T-cell (primary cell): ENCODE results near the gene SH2D3C. TPM values are rescaled to one million over a fixed set of nuclear protein-coding genes. Genes with fewer than 3 reads are reported as not detected.

Source experiments
- ATAC-seq, 4 experiments: fragments of 200-7000 bp in 3 of 4; fragments of 150-1000 bp in 1 of 4; cut with Tn5 transposase; replicated peaks in 1 of 4; 1 replicate in 3 of 4; 2 replicates in 1 of 4; pipeline ENCODE4 v1.10.0; 2021; ENCODE audit warnings: moderate library complexity in 3 of 4, mild to moderate bottlenecking in 2 of 4, moderate number of reproducible peaks in 1 of 4
- CTCF ChIA-PET, 2 donors: fragments of 300-600 bp; sonication (Branson Sonifier 250); formaldehyde crosslinking; loops; one replicate each; lab custom pipeline; 2022; ENCODE audit warnings: antibody characterized with exemption in 2 of 2; lab: Charles Lee
- POLR2A ChIA-PET, 2 donors: fragments of 300-600 bp; sonication (Branson Sonifier 250); formaldehyde crosslinking; loops; one replicate each; lab custom pipeline; 2022; ENCODE audit warnings: antibody characterized with exemption in 2 of 2; lab: Charles Lee
- DNase-seq, 35 experiments: peaks; one replicate each; pipeline versions ENCODE4 v3.0.0 to v3.0.0-alpha.2; 2013 to 2023
- H3K27ac ChIP-seq: one replicate; pipeline ENCODE4 v1.5.1; 2013; ENCODE audit warnings: low read length
- H3K27me3 ChIP-seq, 2 experiments: replicated peaks in 1 of 2; 1 replicate in 1 of 2; 2 replicates in 1 of 2; pipeline versions ENCODE4 v1.6.1 to v1.7.0; 2013; ENCODE audit warnings: low read length in 1 of 2, mixed read lengths in 1 of 2; ENCODE audit not compliant: control insufficient read depth in 2 of 2, insufficient read depth in 2 of 2; ENCODE audit errors: extremely low read depth in 1 of 2
- H3K36me3 ChIP-seq, 2 donors: 1 replicate in 1 of 2; 2 replicates in 1 of 2; pipeline versions ENCODE4 v1.6.1 to v1.7.0; 2013; ENCODE audit warnings: low read length in 1 of 2; ENCODE audit not compliant: control insufficient read depth in 2 of 2, insufficient read depth in 1 of 2; ENCODE audit errors: extremely low read depth in 1 of 2
- H3K4me1 ChIP-seq, 2 experiments: 1 replicate in 1 of 2; 2 replicates in 1 of 2; pipeline versions ENCODE4 v1.6.1 to v1.7.0; 2013; ENCODE audit warnings: low read length in 2 of 2, mixed read lengths in 1 of 2; ENCODE audit not compliant: insufficient read depth in 2 of 2, control insufficient read depth in 1 of 2; ENCODE audit errors: extremely low read depth in 1 of 2
- H3K4me3 ChIP-seq, 2 donors: 1 replicate in 1 of 2; 2 replicates in 1 of 2; pipeline versions ENCODE4 v1.5.1 to v1.7.0; 2013; ENCODE audit warnings: mild to moderate bottlenecking in 2 of 2, low read length in 1 of 2, moderate library complexity in 1 of 2; ENCODE audit not compliant: control insufficient read depth in 1 of 2; ENCODE audit errors: extremely low read depth in 1 of 2
- H3K9me3 ChIP-seq: 2 replicates; pipeline ENCODE4 v1.7.0; 2013
- H3K27ac Mint-ChIP-seq, 2 donors: one replicate each; pipeline ENCODE4 v1.8.0; 2020 to 2021; ENCODE audit warnings: mild to moderate bottlenecking in 2 of 2, mixed read lengths in 2 of 2
- H3K27me3 Mint-ChIP-seq, 2 donors: one replicate each; pipeline ENCODE4 v1.8.0; 2021 to 2022; ENCODE audit warnings: mixed read lengths in 2 of 2
- H3K36me3 Mint-ChIP-seq: one replicate; pipeline ENCODE4 v1.8.0; 2021; ENCODE audit warnings: mixed read lengths
- H3K4me1 Mint-ChIP-seq, 3 donors: one replicate each; pipeline ENCODE4 v1.8.0; 2020 to 2022; ENCODE audit warnings: mixed read lengths in 3 of 3, mild to moderate bottlenecking in 1 of 3
- H3K4me3 Mint-ChIP-seq, 3 donors: one replicate each; pipeline ENCODE4 v1.8.0; 2020 to 2022; ENCODE audit warnings: mild to moderate bottlenecking in 3 of 3, mixed read lengths in 3 of 3, moderate library complexity in 3 of 3
- H3K9me3 Mint-ChIP-seq, 3 donors: one replicate each; pipeline ENCODE4 v1.8.0; 2020 to 2022; ENCODE audit warnings: mixed read lengths in 3 of 3
- WGBS: methylation state at CpG from one replicate; pipeline ENCODE4 v1.1.5; 2013; ENCODE audit warnings: missing lambda C conversion rate; ENCODE audit not compliant: insufficient coverage; 5-methylcytosine and 5-hydroxymethylcytosine counted together
- total RNA-seq, 35 experiments: library from RNA in 6 of 35; stranded (reverse) in 6 of 35; fragments of 120-200 nt in 1 of 35; gene quantifications; one replicate each; pipeline versions ENCODE4 v1.2.1 to v1.2.4 and lab custom pipeline; 2013 to 2026

The SH2D3C gene
- total RNA-seq, 5 donors from 2014 or later (not counting 1 experiment from before 2014, with no cell fraction given), result 31.6 to 48.7 (median 47.7) TPM

DNA sequence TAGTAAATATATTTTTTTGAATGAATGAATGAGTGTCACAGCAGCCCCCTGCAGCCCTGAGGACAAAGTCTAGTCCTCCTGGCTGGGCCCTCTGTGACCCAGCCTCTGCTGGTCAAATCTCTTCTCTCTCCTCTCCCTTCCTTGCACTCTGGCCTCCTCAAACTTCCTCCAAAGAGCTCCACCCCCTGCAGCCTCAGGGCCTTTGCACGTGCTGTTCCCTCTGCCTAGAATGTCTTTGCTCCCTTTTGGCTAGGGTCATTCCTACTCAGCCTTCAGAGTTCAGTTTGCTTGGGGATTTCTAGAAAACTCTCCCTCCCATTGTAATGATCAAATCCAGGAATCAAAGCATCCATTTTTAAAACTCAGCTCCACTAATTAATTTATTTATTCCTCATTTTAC is 13.0 kb downstream of the SH2D3C start:
- Histone ChIP-seq H3K27me3 (no peaks in the 10 kb centered on the region), H3K27ac (no peak overlapping the region), H3K9me3 (no peaks in the 10 kb centered on the region), H3K4me1 (peaks cover 40 to 74% of the 10 kb centered on the region in 2 experiments), H3K36me3 (peaks cover 13 to 67% of the 10 kb centered on the region in 2 donors), H3K4me3 (no peak overlapping the region)
- no peak overlapping the region for H3K4me3 Mint-ChIP-seq
- H3K27me3 Mint-ChIP-seq, result no peaks in the 10 kb centered on the region
- peaks cover 40% of the 10 kb centered on the region for H3K36me3 Mint-ChIP-seq
- H3K27ac Mint-ChIP-seq, result peak overlapping the region; percentile 72 to 95
- no peaks in the 10 kb centered on the region for H3K9me3 Mint-ChIP-seq
- ChIA-PET POLR2A (no interaction called here), CTCF (interaction anchor here in 1 of 2 donors (0.5 kb wide), 1 partner anchor 496 kb away, joined by 3 read pairs; no protein-coding TSS in a partner anchor)
- DNase-seq (no peak), ATAC-seq (no peak)
- peaks cover 78 to 84% (median 79%) of the 10 kb centered on the region in 3 donors for H3K4me1 Mint-ChIP-seq
- WGBS, result 91% methylated on average over 1 of the region's 1 CpG

DNA sequence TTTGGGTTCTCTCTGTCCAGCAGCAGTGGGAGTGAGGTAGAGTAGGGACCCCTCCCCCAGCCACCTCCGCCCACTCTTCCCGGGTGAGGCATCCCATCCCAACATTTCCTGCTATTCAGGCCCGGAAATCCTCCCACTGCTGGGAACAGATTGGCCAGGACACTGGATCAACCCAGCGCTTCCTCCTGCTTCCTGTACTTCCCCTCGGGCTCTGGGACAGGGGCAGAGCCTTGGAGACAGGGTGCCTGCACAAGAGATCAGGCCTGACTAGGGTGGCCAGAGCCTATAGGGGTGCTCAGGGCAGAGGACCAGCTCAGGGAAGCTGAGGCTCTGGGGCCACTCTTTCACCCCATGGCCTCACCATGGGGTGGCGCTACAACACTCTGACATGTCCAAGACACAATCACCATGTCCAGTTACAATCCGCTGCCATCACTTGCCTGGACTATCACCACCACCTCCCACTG is 14.5 kb downstream of the SH2D3C start:
- ATAC-seq (peak in 3 of 4 experiments; percentile 30 to 51 (median 31)), DNase-seq (peak in 2 of 35 experiments; percentile 25 to 49)
- Histone ChIP-seq H3K36me3 (peaks cover 19 to 70% of the 10 kb centered on the region in 2 donors), H3K27ac (no peak overlapping the region), H3K27me3 (no peaks in the 10 kb centered on the region), H3K4me3 (no peak overlapping the region), H3K4me1 (peaks cover 27 to 59% of the 10 kb centered on the region in 2 experiments), H3K9me3 (no peaks in the 10 kb centered on the region)
- CTCF ChIA-PET, result interaction anchor here in 1 of 2 donors (1.0 to 1.5 kb wide), 3 partner anchors 19 to 158 kb away, joined by 4 read pairs; partner anchors contain the start of gene TOR2A
- H3K9me3 Mint-ChIP-seq, result no peaks in the 10 kb centered on the region
- no peak overlapping the region for H3K4me3 Mint-ChIP-seq
- H3K36me3 Mint-ChIP-seq, result peaks cover 39% of the 10 kb centered on the region
- no peaks in the 10 kb centered on the region for H3K27me3 Mint-ChIP-seq
- peaks cover 65 to 70% (median 66%) of the 10 kb centered on the region in 3 donors for H3K4me1 Mint-ChIP-seq
- 95% methylated on average over 5 of the region's 7 CpGs for WGBS
- peak overlapping the region; percentile 61 to 75 for H3K27ac Mint-ChIP-seq
- POLR2A ChIA-PET, result no interaction called here

DNA sequence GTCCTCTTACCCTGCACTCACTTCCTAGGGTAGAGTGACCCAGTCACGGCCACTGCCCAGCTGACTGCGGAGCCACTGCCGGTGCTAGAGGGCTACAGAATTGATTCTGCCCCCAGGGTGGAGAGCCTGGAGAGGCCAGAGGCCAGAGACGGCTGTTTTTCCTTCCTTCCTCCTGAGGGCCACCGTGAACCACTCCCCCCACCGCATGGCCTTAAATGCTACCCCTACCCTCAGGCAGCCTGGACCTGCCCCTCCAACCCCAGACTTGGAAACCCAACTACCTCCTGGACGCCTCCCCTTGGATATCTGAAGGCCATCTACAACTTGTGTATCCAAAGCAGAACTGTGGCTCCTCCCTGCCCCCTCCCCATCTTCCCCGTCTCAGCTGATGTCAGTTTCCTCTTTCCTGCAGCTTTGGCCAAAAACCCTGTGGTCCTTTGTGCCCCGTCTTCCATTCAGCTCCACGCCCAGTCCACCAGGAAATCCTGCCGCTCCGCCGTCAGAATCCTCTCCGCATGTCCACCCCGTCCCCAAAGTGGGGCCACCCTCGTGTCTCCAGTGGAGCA is 16.3 kb downstream of the SH2D3C start:
- 88% methylated on average over 16 of the region's 16 CpGs for WGBS
- peak overlapping the region; percentile 4 to 80 for H3K27ac Mint-ChIP-seq
- Histone ChIP-seq H3K9me3 (no peaks in the 10 kb centered on the region), H3K27me3 (no peaks in the 10 kb centered on the region), H3K36me3 (peaks cover 16 to 76% of the 10 kb centered on the region in 2 donors), H3K4me3 (no peak overlapping the region), H3K4me1 (peaks cover 9 to 41% of the 10 kb centered on the region in 2 experiments), H3K27ac (no peak overlapping the region)
- peaks cover 50 to 58% (median 55%) of the 10 kb centered on the region in 3 donors for H3K4me1 Mint-ChIP-seq
- peaks cover 37% of the 10 kb centered on the region for H3K36me3 Mint-ChIP-seq
- POLR2A ChIA-PET, result interaction anchor here in 1 of 2 donors (0.5 kb wide), 1 partner anchor 202 kb away, joined by 9 read pairs; no protein-coding TSS in a partner anchor
- CTCF ChIA-PET, result no interaction called here
- DNase-seq (no peak), ATAC-seq (no peak)
- no peaks in the 10 kb centered on the region for H3K9me3 Mint-ChIP-seq
- H3K4me3 Mint-ChIP-seq, result no peak overlapping the region
- H3K27me3 Mint-ChIP-seq, result no peaks in the 10 kb centered on the region

DNA sequence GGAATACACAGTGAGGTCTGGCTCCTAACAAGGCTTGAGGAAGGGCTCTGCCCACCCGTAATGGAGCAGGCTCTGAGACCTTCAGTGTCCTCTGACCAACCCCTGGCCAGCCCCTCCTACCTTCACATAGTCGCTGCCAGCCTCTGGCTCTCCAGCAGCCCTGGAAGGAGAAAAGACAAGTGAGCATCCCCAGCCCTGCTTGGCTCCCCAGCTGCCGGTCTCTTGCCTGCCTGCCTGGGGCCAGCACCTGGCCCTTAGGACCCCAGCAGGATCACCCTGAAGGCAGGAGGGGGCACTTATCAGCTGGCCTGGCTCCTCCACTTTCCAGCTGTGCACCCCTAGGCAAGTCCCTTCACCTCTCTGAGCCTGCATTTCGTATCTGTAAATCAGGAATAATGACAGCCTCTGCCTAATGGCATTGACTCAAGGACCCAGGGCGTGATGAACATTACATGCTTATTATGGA is 16.9 kb downstream of the SH2D3C start:
- no peaks in the 10 kb centered on the region for H3K27me3 ChIP-seq
- no peak for DNase-seq
- H3K27ac ChIP-seq, result no peak overlapping the region
- ChIA-PET POLR2A (interaction anchor here in 1 of 2 donors (0.6 kb wide), 1 partner anchor 105 kb away, joined by 6 read pairs; no protein-coding TSS in a partner anchor), CTCF (interaction anchor here in 1 of 2 donors (0.5 kb wide), 1 partner anchor 147 kb away, joined by 3 read pairs; no protein-coding TSS in a partner anchor)
- H3K4me1 ChIP-seq, result peaks cover 4 to 35% of the 10 kb centered on the region in 2 experiments
- H3K27ac Mint-ChIP-seq, result peak overlapping the region in 1 of 2 donors; percentile 48
- H3K9me3 ChIP-seq, result no peaks in the 10 kb centered on the region
- no peak overlapping the region for H3K4me3 ChIP-seq
- H3K9me3 Mint-ChIP-seq, result no peaks in the 10 kb centered on the region
- H3K4me3 Mint-ChIP-seq, result no peak overlapping the region
- no peaks in the 10 kb centered on the region for H3K27me3 Mint-ChIP-seq
- peaks cover 44 to 51% (median 48%) of the 10 kb centered on the region in 3 donors for H3K4me1 Mint-ChIP-seq
- WGBS, result 96% methylated on average over 5 of the region's 5 CpGs
- peaks cover 14 to 72% of the 10 kb centered on the region in 2 donors for H3K36me3 ChIP-seq
- no peak for ATAC-seq
- H3K36me3 Mint-ChIP-seq, result peaks cover 36% of the 10 kb centered on the region

DNA sequence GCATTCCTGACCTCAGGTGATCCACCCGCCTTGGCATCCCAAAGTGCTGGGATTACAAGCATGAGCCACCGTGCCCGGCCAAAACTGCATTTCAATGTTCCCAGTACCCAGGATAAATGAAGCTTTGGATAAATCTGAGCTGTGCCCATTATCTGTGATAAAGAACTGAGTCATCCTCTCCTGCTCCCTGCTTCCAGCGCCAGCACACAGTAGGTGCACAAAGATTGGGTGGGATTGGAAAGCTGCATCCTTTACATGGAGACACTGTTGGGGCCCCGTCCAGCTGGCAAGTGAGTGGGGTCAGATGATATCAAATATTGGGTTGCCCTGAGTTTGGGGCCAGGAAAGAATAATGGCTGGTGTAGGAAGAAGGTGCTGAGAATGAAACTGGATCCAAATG is 17.4 kb downstream of the SH2D3C start:
- H3K36me3 Mint-ChIP-seq, result peaks cover 32% of the 10 kb centered on the region
- Histone ChIP-seq H3K4me3 (no peak overlapping the region), H3K36me3 (peaks cover 14 to 71% of the 10 kb centered on the region in 2 donors), H3K9me3 (no peaks in the 10 kb centered on the region), H3K27me3 (no peaks in the 10 kb centered on the region), H3K4me1 (peaks cover 3 to 30% of the 10 kb centered on the region in 2 experiments), H3K27ac (no peak overlapping the region)
- ATAC-seq (no peak), DNase-seq (no peak)
- WGBS, result 100% methylated on average over 5 of the region's 5 CpGs
- ChIA-PET POLR2A (interaction anchor here in 1 of 2 donors (0.6 kb wide), 1 partner anchor 105 kb away, joined by 6 read pairs; no protein-coding TSS in a partner anchor), CTCF (interaction anchor here in 1 of 2 donors (0.5 kb wide), 1 partner anchor 146 kb away, joined by 3 read pairs; no protein-coding TSS in a partner anchor)
- H3K4me1 Mint-ChIP-seq, result peaks cover 39 to 47% (median 43%) of the 10 kb centered on the region in 3 donors
- no peaks in the 10 kb centered on the region for H3K9me3 Mint-ChIP-seq
- no peak overlapping the region for H3K4me3 Mint-ChIP-seq
- H3K27ac Mint-ChIP-seq, result peak overlapping the region in 1 of 2 donors; percentile 48
- H3K27me3 Mint-ChIP-seq, result no peaks in the 10 kb centered on the region

DNA sequence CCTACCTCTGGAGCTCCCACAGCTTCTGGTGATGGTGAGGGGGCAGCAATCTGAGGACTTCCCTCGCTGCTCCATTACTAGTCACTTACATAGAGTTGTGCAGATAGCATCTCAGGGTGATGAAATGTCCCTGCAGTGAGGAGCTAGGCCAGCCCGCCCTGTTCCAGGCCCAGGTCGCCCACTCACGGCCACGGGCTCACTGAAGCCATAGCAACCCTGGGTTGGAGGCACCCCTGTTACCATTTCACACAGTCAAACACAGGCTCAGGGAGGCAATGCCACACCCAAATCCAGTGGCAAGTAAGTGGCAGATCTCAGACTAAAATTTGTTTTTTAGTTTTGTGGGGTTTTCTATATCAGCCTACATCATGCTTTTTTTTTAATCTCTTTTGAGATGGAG is 19.6 kb downstream of the SH2D3C start:
- H3K27ac Mint-ChIP-seq, result peak overlapping the region; percentile 49 to 76
- H3K36me3 ChIP-seq, result peaks cover 17 to 67% of the 10 kb centered on the region in 2 donors
- DNase-seq (no peak), ATAC-seq (no peak)
- POLR2A ChIA-PET, result interaction anchor here in 1 of 2 donors (0.6 kb wide), 1 partner anchor 231 kb away, joined by 10 read pairs; no protein-coding TSS in a partner anchor
- H3K9me3 ChIP-seq, result no peaks in the 10 kb centered on the region
- peaks cover 20% of the 10 kb centered on the region for H3K36me3 Mint-ChIP-seq
- no peaks in the 10 kb centered on the region for H3K27me3 ChIP-seq
- CTCF ChIA-PET, result no interaction called here
- no CpG with 5 or more reads among the region's 5 CpGs for WGBS
- H3K9me3 Mint-ChIP-seq, result no peaks in the 10 kb centered on the region
- no peak overlapping the region for H3K4me3 Mint-ChIP-seq
- H3K4me1 ChIP-seq, result peaks cover 0 to 14% of the 10 kb centered on the region in 2 experiments
- H3K4me3 ChIP-seq, result no peak overlapping the region
- H3K27ac ChIP-seq, result no peak overlapping the region
- H3K4me1 Mint-ChIP-seq, result peaks cover 21 to 26% (median 21%) of the 10 kb centered on the region in 3 donors
- no peaks in the 10 kb centered on the region for H3K27me3 Mint-ChIP-seq
